ENCODE results near the gene MANEA. TPM values are rescaled to one million over a fixed set of nuclear protein-coding genes. Genes with fewer than 3 reads are reported as not detected.

The MANEA gene
- total and polyA plus RNA-seq, 2 of the 4 experiments (the other 2 are of a cell fraction): 3.9 to 9.0 TPM

DNA sequence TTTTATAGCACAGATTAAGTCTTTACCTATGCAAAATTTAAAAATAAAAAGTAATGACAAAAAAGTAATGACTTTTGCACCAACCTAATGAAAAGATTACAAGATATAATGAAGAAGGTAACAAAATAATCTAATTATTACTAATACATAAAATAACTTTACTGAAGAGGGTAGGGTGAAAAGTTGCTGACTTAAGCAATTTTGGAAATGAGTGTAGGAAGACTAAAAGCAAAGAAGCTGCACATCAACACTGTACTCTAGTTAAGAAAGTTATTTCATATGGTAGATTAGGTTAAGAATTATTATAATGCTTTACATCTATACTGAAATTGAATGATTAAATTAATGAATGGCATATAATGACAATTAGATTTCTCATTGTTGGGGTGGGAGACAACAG, 76.8 kb downstream of the MANEA start:
- no peak overlapping the region for H4K5ac ChIP-seq (ENCODE audit: low read depth, low read length)
- intact Hi-C loops (cut with micrococcal nuclease) (no loop called here), dilution Hi-C loops (cut with HindIII; ENCODE audit: low sequenced_read_pairs, unreplicated experiment) (no loop called here), in situ Hi-C loops (cut with MboI; ENCODE audit: low sequenced_read_pairs) (no loop called here)
- H3K36me3 ChIP-seq (ENCODE audit: control insufficient read depth, insufficient read depth, low read length): no peaks in the 10 kb centered on the region
- H3K23ac ChIP-seq (ENCODE audit: low read depth, low read length): no peak overlapping the region
- H3K9me3 ChIP-seq (ENCODE audit: control insufficient read depth, insufficient read depth, low read length): no peaks in the 10 kb centered on the region
- H3K4me3 ChIP-seq (ENCODE audit: insufficient read depth, low read depth, low read length): no peak overlapping the region
- H4K91ac ChIP-seq (ENCODE audit: insufficient read depth, low read depth, low read length): no peak overlapping the region
- TF ChIP-seq MAFK (IDR thresholded peaks at IDR 0.05; ENCODE audit: low read depth, low read length): peak; percentile 98
- no peak for TF ChIP-seq RFX5 (IDR thresholded peaks at IDR 0.05; ENCODE audit: low read depth, low read length)
- TF ChIP-seq CHD1 (IDR thresholded peaks at IDR 0.05; ENCODE audit: low read depth, low read length): no peak
- TF ChIP-seq, protein P1, sequence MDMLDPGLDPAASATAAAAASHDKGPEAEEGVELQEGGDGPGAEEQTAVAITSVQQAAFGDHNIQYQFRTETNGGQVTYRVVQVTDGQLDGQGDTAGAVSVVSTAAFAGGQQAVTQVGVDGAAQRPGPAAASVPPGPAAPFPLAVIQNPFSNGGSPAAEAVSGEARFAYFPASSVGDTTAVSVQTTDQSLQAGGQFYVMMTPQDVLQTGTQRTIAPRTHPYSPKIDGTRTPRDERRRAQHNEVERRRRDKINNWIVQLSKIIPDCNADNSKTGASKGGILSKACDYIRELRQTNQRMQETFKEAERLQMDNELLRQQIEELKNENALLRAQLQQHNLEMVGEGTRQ (IDR thresholded peaks at IDR 0.05; ENCODE audit: low read depth, low read length): no peak
- POLR2A ChIA-PET (ENCODE audit: unreplicated experiment): no interaction called here
- no peak overlapping the region for H2BK5ac ChIP-seq (ENCODE audit: low read depth, low read length, poor library complexity, severe bottlenecking)
- no peak overlapping the region for H3K56ac ChIP-seq (ENCODE audit: extremely low read depth, insufficient read depth, low read length)
- H4K8ac ChIP-seq (ENCODE audit: low read depth in 2 of 2, low read length in 2 of 2): no peak overlapping the region
- ATAC-seq (ENCODE audit: low read depth) (no peak), DNase-seq (no peak)
- no peak overlapping the region for H3K4me2 ChIP-seq (ENCODE audit: low read depth, low read length)
- no peak overlapping the region for H2AFZ ChIP-seq (replicated peaks; ENCODE audit: low read length, poor library complexity)
- H3K9me1 ChIP-seq (ENCODE audit: insufficient read depth, low read length): no peaks in the 10 kb centered on the region
- H3K4ac ChIP-seq (ENCODE audit: low read depth, low read length): no peak overlapping the region
- no peak overlapping the region for H2AK9ac ChIP-seq (replicated peaks; ENCODE audit: low read depth, low read length, poor library complexity)
- no peak overlapping the region for H3K27ac ChIP-seq (ENCODE audit: insufficient read depth, low read length)
- no peaks in the 10 kb centered on the region for H3K4me1 ChIP-seq (ENCODE audit: control insufficient read depth, insufficient read depth, low read length)
- no peak overlapping the region for H2BK15ac ChIP-seq (ENCODE audit: low read depth, low read length)
- no peaks in the 10 kb centered on the region for H4K20me1 ChIP-seq (ENCODE audit: insufficient read depth, low read length)
- no peak overlapping the region for H2AK5ac ChIP-seq (ENCODE audit: low read depth, low read length)
- H3K18ac ChIP-seq (ENCODE audit: low read depth, low read length): no peak overlapping the region
- no peak overlapping the region for H2BK120ac ChIP-seq (ENCODE audit: low read depth, low read length)
- H3K27me3 ChIP-seq (ENCODE audit: control insufficient read depth, insufficient read depth, low read length): no peaks in the 10 kb centered on the region
- H3K79me1 ChIP-seq (ENCODE audit: low read depth in 1 of 2, low read length in 2 of 2): no peaks in the 10 kb centered on the region
- no peak overlapping the region for H3K14ac ChIP-seq (replicated peaks; ENCODE audit: low read depth, low read length)
- CTCF ChIA-PET: interaction anchor here (1.0 kb wide), 1 partner anchor 28 kb away, joined by 3 read pairs; no protein-coding TSS in a partner anchor
- H3K9ac ChIP-seq (ENCODE audit: low read depth, low read length): no peak overlapping the region
- BruUV-seq (replicated peaks): no TSS peak
- H2BK20ac ChIP-seq (ENCODE audit: low read depth, low read length): no peak overlapping the region

All from IMR-90 (cell line).